ENCODE results near the gene TRIM74.
"Not testable (repeated sequence)": the region's sequence is repeated elsewhere in the genome, so short reads cannot be mapped to it uniquely, and the experiment has no call there.

TRIM74 gene

GRCh38 chr7:72942956-72943355, 26.3 kb downstream of the TRIM74 start:
- peak overlapping the region in 1 of 2 donors; percentile 4 for H3K4me3 Mint-ChIP-seq
- DNase-seq, H3K9me3 Mint-ChIP-seq, H3K27me3 Mint-ChIP-seq, H3K27ac Mint-ChIP-seq, H3K4me1 Mint-ChIP-seq, ATAC-seq: not testable (repeated sequence)

- not testable (repeated sequence) for H3K4me1 Mint-ChIP-seq, DNase-seq, ATAC-seq, H3K4me3 Mint-ChIP-seq, H3K27me3 Mint-ChIP-seq, H3K27ac Mint-ChIP-seq, H3K9me3 Mint-ChIP-seq
These were observed 27.1 kb downstream of the TRIM74 start for GRCh38 chr7:72942022-72942705.

GRCh38 chr7:72928216-72928615, 41.0 kb downstream of the TRIM74 start:
- H3K27ac Mint-ChIP-seq, H3K27me3 Mint-ChIP-seq, DNase-seq, H3K4me3 Mint-ChIP-seq, H3K9me3 Mint-ChIP-seq, ATAC-seq: not testable (repeated sequence)
- peaks cover 34% of the 10 kb centered on the region for H3K4me1 Mint-ChIP-seq

GRCh38 chr7:72927791-72928190, 41.5 kb downstream of the TRIM74 start:
- H3K9me3 Mint-ChIP-seq, H3K27ac Mint-ChIP-seq, DNase-seq, H3K27me3 Mint-ChIP-seq, ATAC-seq, H3K4me3 Mint-ChIP-seq: not testable (repeated sequence)
- peaks cover 34% of the 10 kb centered on the region for H3K4me1 Mint-ChIP-seq

- Mint-ChIP-seq H3K27ac (peak overlapping the region; percentile 93 to 99), H3K4me1 (peaks cover 37% of the 10 kb centered on the region), H3K4me3 (peak overlapping the region; percentile 100), H3K27me3 (no peaks in the 10 kb centered on the region), H3K9me3 (no peaks in the 10 kb centered on the region)
- peak; percentile 34 for ATAC-seq
- no peak for DNase-seq
These were observed 43.6 kb downstream of the TRIM74 start for GRCh38 chr7:72925546-72926120.

GRCh38 chr7:72924733-72925545, 44.3 kb downstream of the TRIM74 start, which contains the start of gene POM121:
TSS of gene POM121 (plus strand) at chr7:72925095. CDS start at chr7:72925122, 27 bp downstream.
- Mint-ChIP-seq H3K27ac (peak within 1 kb of the TSS; percentile 99 to 100), H3K4me3 (peak within 1 kb of the TSS; percentile 100), H3K9me3 (no peaks in the 10 kb centered on the region), H3K27me3 (no peaks in the 10 kb centered on the region), H3K4me1 (peaks cover 33% of the 10 kb centered on the region)
- ATAC-seq (peak; percentile 95), DNase-seq (peak; percentile 85 to 86)

- DNase-seq (no peak), ATAC-seq (peak; percentile 47)
- no peaks in the 10 kb centered on the region for H3K9me3 Mint-ChIP-seq
- H3K4me3 Mint-ChIP-seq: peak overlapping the region; percentile 100
- H3K27ac Mint-ChIP-seq: peak overlapping the region; percentile 99 to 100
- no peaks in the 10 kb centered on the region for H3K27me3 Mint-ChIP-seq
- peaks cover 33% of the 10 kb centered on the region for H3K4me1 Mint-ChIP-seq
These were observed 44.9 kb downstream of the TRIM74 start for GRCh38 chr7:72924386-72924732.

GRCh38 chr7:72919256-72919775, 50.0 kb downstream of the TRIM74 start:
- H3K4me1 Mint-ChIP-seq: peaks cover 18% of the 10 kb centered on the region
- no peaks in the 10 kb centered on the region for H3K9me3 Mint-ChIP-seq
- H3K4me3 Mint-ChIP-seq: no peak overlapping the region
- no peak for DNase-seq
- no peak overlapping the region for H3K27ac Mint-ChIP-seq
- H3K27me3 Mint-ChIP-seq: no peaks in the 10 kb centered on the region
- ATAC-seq: no peak

- ATAC-seq: peak; percentile 95
- H3K4me3 Mint-ChIP-seq, H3K27ac Mint-ChIP-seq: not testable (repeated sequence)
These were observed 54.3 kb downstream of the TRIM74 start for GRCh38 chr7:72914756-72915525.

GRCh38 chr7:72913750-72914149, 55.5 kb downstream of the TRIM74 start:
- Mint-ChIP-seq H3K4me1 (peaks cover 29% of the 10 kb centered on the region), H3K27ac (peak overlapping the region; percentile 10 to 45)
- H3K4me3 Mint-ChIP-seq, DNase-seq, H3K27me3 Mint-ChIP-seq, H3K9me3 Mint-ChIP-seq: not testable (repeated sequence)
- peak; percentile 37 for ATAC-seq

More at GRCh38 chr7:72914756-72915525, 54.3 kb downstream of the TRIM74 start:
- not testable (repeated sequence) for H3K27me3 Mint-ChIP-seq, H3K9me3 Mint-ChIP-seq
- peak; percentile 43 to 61 for DNase-seq
- peaks cover 29% of the 10 kb centered on the region for H3K4me1 Mint-ChIP-seq

GRCh38 chr7:72911395-72911794, 57.9 kb downstream of the TRIM74 start:
- ATAC-seq, H3K4me3 Mint-ChIP-seq, H3K27me3 Mint-ChIP-seq, DNase-seq, H3K27ac Mint-ChIP-seq, H3K9me3 Mint-ChIP-seq: not testable (repeated sequence)
- peaks cover 28% of the 10 kb centered on the region for H3K4me1 Mint-ChIP-seq
